Renal cortical epithelial cell (primary cell): ENCODE measurements around the gene EPHA8. TPM values are rescaled to one million over a fixed set of nuclear protein-coding genes. Genes with fewer than 3 reads are reported as not detected.

ENCODE experiments used
- DNase-seq: peaks from one replicate; pipeline ENCODE4 v3.0.0-alpha.2; 2011; ENCODE audit warnings: low read depth
- total RNA-seq: library from RNA; depleted of rRNA; stranded (reverse); fragments of >200 nt; gene quantifications from 2 replicates; pipeline ENCODE4 v1.2.3, GENCODE V29; 2014

The EPHA8 gene
- total RNA-seq, 1 donor from 2014 or later: not detected

GRCh38 chr1:22567197-22567596 lies 3.9 kb downstream of the EPHA8 start:
- no peak for DNase-seq

- no peak for DNase-seq
These were observed 4.7 kb downstream of the EPHA8 start for GRCh38 chr1:22567994-22568393.

- no peak for DNase-seq
These were observed 6.0 kb downstream of the EPHA8 start for GRCh38 chr1:22569269-22569668.

- DNase-seq: no peak
These were observed 7.0 kb downstream of the EPHA8 start for GRCh38 chr1:22570140-22570909.

GRCh38 chr1:22572818-22573217 lies 9.5 kb downstream of the EPHA8 start:
- DNase-seq: no peak

GRCh38 chr1:22573237-22573636 lies 9.9 kb downstream of the EPHA8 start:
- no peak for DNase-seq

GRCh38 chr1:22575532-22576149 lies 12.4 kb downstream of the EPHA8 start:
- DNase-seq: no peak

- DNase-seq: no peak
These were observed 12.9 kb downstream of the EPHA8 start for GRCh38 chr1:22576150-22576544.

- no peak for DNase-seq
These were observed 13.3 kb downstream of the EPHA8 start for GRCh38 chr1:22576617-22577016.

- DNase-seq: no peak
These were observed 15.6 kb downstream of the EPHA8 start for GRCh38 chr1:22578732-22579361.

- no peak for DNase-seq
These were observed 16.4 kb downstream of the EPHA8 start for GRCh38 chr1:22579541-22580155.

GRCh38 chr1:22582661-22583635 lies 19.7 kb downstream of the EPHA8 start:
- no peak for DNase-seq

- no peak for DNase-seq
These were observed 20.8 kb downstream of the EPHA8 start for GRCh38 chr1:22584001-22584562.

GRCh38 chr1:22584970-22585369 lies 21.7 kb downstream of the EPHA8 start:
- DNase-seq: no peak

GRCh38 chr1:22585471-22585870 lies 22.2 kb downstream of the EPHA8 start:
- DNase-seq: no peak

- no peak for DNase-seq
These were observed 23.3 kb downstream of the EPHA8 start for GRCh38 chr1:22586356-22587130.

- no peak for DNase-seq
These were observed 24.0 kb downstream of the EPHA8 start for GRCh38 chr1:22587247-22587646.

- no peak for DNase-seq
These were observed 25.7 kb downstream of the EPHA8 start for GRCh38 chr1:22588899-22589422.

GRCh38 chr1:22591576-22591975 lies 28.3 kb downstream of the EPHA8 start:
- DNase-seq: no peak

GRCh38 chr1:22592051-22592450 lies 28.8 kb downstream of the EPHA8 start:
- no peak for DNase-seq
